ENCODE measurements around the gene ITPR2.

Gene ITPR2

DNA sequence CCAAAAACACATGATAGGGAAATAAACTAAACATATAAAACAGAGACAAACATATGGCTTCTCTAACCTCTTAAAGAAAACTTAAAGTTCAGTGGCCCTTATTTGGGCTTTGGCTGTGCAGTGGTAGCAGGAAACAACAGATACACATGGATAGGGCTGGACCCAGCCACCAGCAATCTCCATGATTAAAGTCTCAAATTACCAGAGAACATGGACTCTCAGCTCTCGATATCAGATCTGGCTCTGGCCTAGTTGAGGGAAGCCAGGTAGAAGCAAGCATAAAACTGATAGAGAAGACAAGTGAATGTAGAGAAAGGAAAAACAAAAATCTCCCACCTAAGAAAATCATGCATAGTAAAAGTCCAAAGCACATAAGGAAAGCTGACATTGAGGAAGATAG lies 164.8 kb downstream of the ITPR2 start:
- TF ChIP-seq CTCF (IDR thresholded peaks at IDR 0.05; ENCODE audit: low read depth, low read length): no peak
- H3K36me3 ChIP-seq: no peaks in the 10 kb centered on the region
- no peaks in the 10 kb centered on the region; the same call in 1 of the 2 replicates for H3K4me1 ChIP-seq
- no peaks in the 10 kb centered on the region for H3K9me3 ChIP-seq
- H3K4me3 ChIP-seq (ENCODE audit: low read depth, low read length): no peak overlapping the region
- no peaks in the 10 kb centered on the region for H3K27me3 ChIP-seq
- DNase-seq: no peak

GRCh38 chr12:26666286-26666685 lies 166.7 kb downstream of the ITPR2 start:
- Histone ChIP-seq H3K9me3 (no peaks in the 10 kb centered on the region), H3K4me3 (ENCODE audit: low read depth, low read length) (no peak overlapping the region), H3K4me1 (no peaks in the 10 kb centered on the region; the same call in 1 of the 2 replicates), H3K27me3 (no peaks in the 10 kb centered on the region), H3K36me3 (no peaks in the 10 kb centered on the region)
- no peak for DNase-seq
- no peak for TF ChIP-seq CTCF (IDR thresholded peaks at IDR 0.05; ENCODE audit: low read depth, low read length)

GRCh38 chr12:26661399-26661798 lies 171.6 kb downstream of the ITPR2 start:
- no peaks in the 10 kb centered on the region for H3K4me1 ChIP-seq
- DNase-seq: no peak
- no peak for TF ChIP-seq CTCF (IDR thresholded peaks at IDR 0.05; ENCODE audit: low read depth, low read length)
- no peaks in the 10 kb centered on the region for H3K9me3 ChIP-seq
- H3K4me3 ChIP-seq (ENCODE audit: low read depth, low read length): no peak overlapping the region
- H3K36me3 ChIP-seq: no peaks in the 10 kb centered on the region
- H3K27me3 ChIP-seq: no peaks in the 10 kb centered on the region

DNA sequence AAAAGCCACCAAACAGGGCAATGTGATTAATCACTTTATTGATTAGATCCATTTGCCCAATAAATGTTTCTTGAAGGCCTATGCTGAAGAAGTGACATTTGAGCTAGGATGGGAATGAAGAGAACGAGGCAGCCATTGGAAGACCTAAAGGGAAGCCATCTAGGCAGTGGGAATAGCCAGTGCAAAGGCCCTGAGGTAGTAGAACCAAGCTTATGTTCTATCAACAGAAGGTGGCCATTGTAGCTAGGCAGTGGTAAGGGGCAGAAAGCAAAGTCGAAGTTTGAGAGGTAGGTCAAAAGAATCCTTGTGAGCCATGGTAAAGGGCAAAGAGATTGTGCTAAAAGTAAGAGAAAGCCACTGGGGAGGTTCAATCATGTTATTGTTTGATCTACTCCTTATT lies 173.1 kb downstream of the ITPR2 start:
- Histone ChIP-seq H3K36me3 (no peaks in the 10 kb centered on the region), H3K9me3 (no peaks in the 10 kb centered on the region)

DNA sequence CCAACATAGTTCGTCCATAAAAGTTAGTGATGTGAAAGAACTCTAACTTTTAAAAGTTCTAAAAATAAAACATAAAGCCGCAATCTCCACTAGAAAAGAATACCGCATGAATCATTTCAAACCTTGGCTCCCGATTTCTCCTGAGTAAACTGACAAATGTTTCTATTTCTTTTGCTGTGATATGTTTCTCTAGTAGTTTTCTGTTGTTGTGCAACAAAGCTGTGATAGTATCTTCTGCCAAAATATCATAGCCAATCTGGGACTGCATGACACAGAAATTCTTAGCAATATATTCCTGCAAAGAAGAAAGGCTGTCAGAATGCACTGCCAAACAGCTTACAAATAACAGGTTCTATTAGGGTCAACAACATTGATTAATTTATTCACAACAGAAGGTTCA lies 174.0 kb downstream of the ITPR2 start:
- no peaks in the 10 kb centered on the region for H3K36me3 ChIP-seq

More for the DNA sequence above, 173.1 kb downstream of the ITPR2 start:
- Histone ChIP-seq H3K4me1 (no peaks in the 10 kb centered on the region), H3K27me3 (no peaks in the 10 kb centered on the region), H3K4me3 (ENCODE audit: low read depth, low read length) (no peak overlapping the region)
- no peak for DNase-seq
- TF ChIP-seq CTCF (IDR thresholded peaks at IDR 0.05; ENCODE audit: low read depth, low read length): no peak

GRCh38 chr12:26654623-26655022 lies 178.4 kb downstream of the ITPR2 start:
- H3K4me3 ChIP-seq (ENCODE audit: low read depth, low read length): no peak overlapping the region
- no peaks in the 10 kb centered on the region for H3K9me3 ChIP-seq
- no peaks in the 10 kb centered on the region for H3K36me3 ChIP-seq
- H3K27me3 ChIP-seq: no peaks in the 10 kb centered on the region
- H3K4me1 ChIP-seq: no peaks in the 10 kb centered on the region
- no peak for DNase-seq
- no peak for TF ChIP-seq CTCF (IDR thresholded peaks at IDR 0.05; ENCODE audit: low read depth, low read length)

More for the DNA sequence above, 174.0 kb downstream of the ITPR2 start:
- Histone ChIP-seq H3K4me1 (no peaks in the 10 kb centered on the region), H3K27me3 (no peaks in the 10 kb centered on the region), H3K4me3 (ENCODE audit: low read depth, low read length) (no peak overlapping the region), H3K9me3 (no peaks in the 10 kb centered on the region)
- DNase-seq: no peak
- TF ChIP-seq CTCF (IDR thresholded peaks at IDR 0.05; ENCODE audit: low read depth, low read length): no peak
